C4-2B (cell line): ENCODE results near the gene MMP20.
A peak's percentile ranks its signal among the peaks of the same experiment; 100 is the strongest.

Source experiments
- H3K27ac ChIP-seq: fragments of 450-650 bp; 2 replicates; pipeline ENCODE4 v1.5.1; 2017
- CTCF ChIP-seq: fragments of 450-650 bp; conservative IDR thresholded peaks from 2 replicates; pipeline ENCODE4 v1.5.1; 2017; ENCODE audit warnings: mild to moderate bottlenecking
- ZFX ChIP-seq: fragments of 450-650 bp; IDR thresholded peaks from 2 replicates; pipeline ENCODE4 v1.6.1; 2017

MMP20 gene

GRCh38 chr11:102530558-102530957, 94.6 kb downstream of the MMP20 start, which contains the start of gene MMP7:
Gene MMP7 (minus strand): TSS chr11:102530747. CDS start chr11:102530700, 47 bp downstream.
- no peak for TF ChIP-seq CTCF
- TF ChIP-seq ZFX, result no peak
- H3K27ac ChIP-seq, result peak within 1 kb of the TSS; percentile 13; the same call in 1 of the 2 replicates

GRCh38 chr11:102528618-102529017, 96.5 kb downstream of the MMP20 start:
- no peak overlapping the region for H3K27ac ChIP-seq
- TF ChIP-seq CTCF (no peak), ZFX (no peak)

GRCh38 chr11:102527684-102528083, 97.4 kb downstream of the MMP20 start:
- no peak overlapping the region; the same call in 1 of the 2 replicates for H3K27ac ChIP-seq
- TF ChIP-seq CTCF (no peak), ZFX (no peak)

- TF ChIP-seq ZFX (no peak), CTCF (no peak)
- no peak overlapping the region for H3K27ac ChIP-seq
Observed at GRCh38 chr11:102527041-102527440, 98.1 kb downstream of the MMP20 start.
